Umbilical cord (tissue), 2 donors: ENCODE measurements around the gene SCYL1. TPM values are rescaled to one million over a fixed set of nuclear protein-coding genes. Genes with fewer than 3 reads are reported as not detected.

ENCODE experiments used
- DNase-seq: peaks from one replicate; pipeline ENCODE4 v3.0.0-alpha.2; 2015; ENCODE audit warnings: low spot score
- total RNA-seq: library from RNA; depleted of rRNA; stranded (reverse); fragments of >200 nt; gene quantifications from one replicate; pipeline ENCODE4 v1.2.3, GENCODE V29; 2014; ENCODE audit warnings: low replicate concordance; ENCODE audit not compliant: insufficient read depth

Gene SCYL1
- total RNA-seq, 1 donor from 2014 or later, result 60.7 TPM

GRCh38 chr11:65535102-65535501 is 10.2 kb downstream of the SCYL1 start:
- DNase-seq, result no peak

- DNase-seq, result no peak
Measured at GRCh38 chr11:65536412-65537295, 11.8 kb downstream of the SCYL1 start.

- DNase-seq, result no peak
Measured at GRCh38 chr11:65537296-65537597, 12.4 kb downstream of the SCYL1 start.

GRCh38 chr11:65537620-65538231 is 12.8 kb downstream of the SCYL1 start:
- no peak for DNase-seq

GRCh38 chr11:65538232-65538914 is 13.5 kb downstream of the SCYL1 start:
- DNase-seq, result no peak

- no peak for DNase-seq
Measured at GRCh38 chr11:65538915-65539743, 14.2 kb downstream of the SCYL1 start.

- DNase-seq, result no peak
Measured at GRCh38 chr11:65539744-65540289, 14.9 kb downstream of the SCYL1 start.

- DNase-seq, result peak; percentile 91
Measured at GRCh38 chr11:65540290-65541092, 15.6 kb downstream of the SCYL1 start.

- peak; percentile 56 for DNase-seq
Measured at GRCh38 chr11:65541093-65541982, 16.5 kb downstream of the SCYL1 start.

GRCh38 chr11:65542738-65543390 is 18.0 kb downstream of the SCYL1 start:
- DNase-seq, result no peak

GRCh38 chr11:65545853-65546216 is 21.0 kb downstream of the SCYL1 start:
- no peak for DNase-seq

- DNase-seq, result no peak
Measured at GRCh38 chr11:65546217-65546958, 21.5 kb downstream of the SCYL1 start.

GRCh38 chr11:65547446-65548125 is 22.7 kb downstream of the SCYL1 start:
- no peak for DNase-seq

- no peak for DNase-seq
Measured at GRCh38 chr11:65548395-65548794, 23.5 kb downstream of the SCYL1 start.

- DNase-seq, result no peak
Measured at GRCh38 chr11:65549096-65549495, 24.2 kb downstream of the SCYL1 start.

- DNase-seq, result no peak
Measured at GRCh38 chr11:65551572-65552387, 26.9 kb downstream of the SCYL1 start.

GRCh38 chr11:65552388-65552951 is 27.6 kb downstream of the SCYL1 start:
- no peak for DNase-seq
